HL-60 (cell line): Measurements from ENCODE around the gene PNPO.

Experiments
- DNase-seq, 2 experiments: peaks; one replicate each; pipeline ENCODE4 v3.0.0-alpha.2; 2010 to 2020; ENCODE audit warnings: low read depth in 1 of 2, low spot score in 1 of 2
- H3K27ac ChIP-seq: fragments of 250-450 bp; sonication (Bioruptor Pico); replicated peaks from 2 replicates; pipeline ENCODE4 v1.5.1; 2020; ENCODE audit warnings: mild to moderate bottlenecking, moderate library complexity
- H3K27me3 ChIP-seq: fragments of 250-450 bp; sonication (Bioruptor Pico); 2 replicates; pipeline ENCODE4 v1.5.1; 2021; ENCODE audit warnings: mild to moderate bottlenecking, moderate library complexity; ENCODE audit not compliant: insufficient read depth, poor library complexity, severe bottlenecking
- H3K4me3 ChIP-seq: replicated peaks from 2 replicates; pipeline ENCODE4 v1.5.1; 2011; ENCODE audit warnings: mild to moderate bottlenecking, control low read depth, low read length; ENCODE audit not compliant: insufficient read depth
- CTCF ChIP-seq: IDR thresholded peaks from one replicate; pipeline ENCODE4 v1.5.1; 2011; ENCODE audit warnings: low read length, control low read depth, inconsistent platforms; ENCODE audit not compliant: insufficient read depth
- GABPA ChIP-seq: IDR thresholded peaks from 2 replicates; pipeline ENCODE4 v1.6.1; 2012; ENCODE audit warnings: low read depth
- POLR2AphosphoS5 ChIP-seq: IDR thresholded peaks from 2 replicates; pipeline ENCODE4 v1.6.1; 2012; ENCODE audit warnings: low read depth
- REST ChIP-seq: IDR thresholded peaks from 2 replicates; pipeline ENCODE4 v1.6.1; 2012; ENCODE audit warnings: low read depth; ENCODE audit not compliant: insufficient replicate concordance
- SPI1 ChIP-seq: IDR thresholded peaks from 2 replicates; pipeline ENCODE4 v1.6.1; 2012; ENCODE audit warnings: low read depth, mild to moderate bottlenecking, borderline replicate concordance

The PNPO gene

GRCh38 chr17:47946929-47947397 is 5.6 kb downstream of the PNPO start:
- no peaks in the 10 kb centered on the region for H3K27me3 ChIP-seq
- H3K4me3 ChIP-seq: no peak overlapping the region
- TF ChIP-seq SPI1: no peak
- no peak for TF ChIP-seq REST
- no peak for TF ChIP-seq POLR2AphosphoS5
- TF ChIP-seq CTCF: peak; percentile 87
- TF ChIP-seq GABPA: 0 out of 2 replicates have a peak, but pooled peaks have one; percentile 8
- peak; percentile 67 to 73 for DNase-seq
- no peak overlapping the region for H3K27ac ChIP-seq

- DNase-seq: no peak
- no peak overlapping the region for H3K27ac ChIP-seq
Measured at GRCh38 chr17:47948706-47949196, 7.4 kb downstream of the PNPO start.

GRCh38 chr17:47949197-47949759 is 7.9 kb downstream of the PNPO start:
- H3K27ac ChIP-seq: no peak overlapping the region
- TF ChIP-seq CTCF: peak; percentile 41
- TF ChIP-seq SPI1: no peak
- DNase-seq: peak; percentile 63 to 84
- H3K4me3 ChIP-seq: no peak overlapping the region
- H3K27me3 ChIP-seq: no peaks in the 10 kb centered on the region

More at GRCh38 chr17:47948706-47949196, 7.4 kb downstream of the PNPO start:
- H3K4me3 ChIP-seq: no peak overlapping the region
- TF ChIP-seq POLR2AphosphoS5 (no peak), CTCF (no peak), SPI1 (no peak)
- no peaks in the 10 kb centered on the region for H3K27me3 ChIP-seq

- TF ChIP-seq POLR2AphosphoS5: no peak
- TF ChIP-seq SPI1: peak; percentile 8; the same call in 1 of the 2 replicates
- Histone ChIP-seq H3K4me3 (no peak overlapping the region), H3K27ac (no peak overlapping the region), H3K27me3 (no peaks in the 10 kb centered on the region)
- peak in 1 of 2 experiments; percentile 47 for DNase-seq
Measured at GRCh38 chr17:47949946-47950345, 8.6 kb downstream of the PNPO start.

GRCh38 chr17:47950448-47950847 is 9.1 kb downstream of the PNPO start:
- DNase-seq: no peak
- H3K27me3 ChIP-seq: no peaks in the 10 kb centered on the region
- H3K27ac ChIP-seq: no peak overlapping the region
- no peak for TF ChIP-seq SPI1
- no peak for TF ChIP-seq CTCF
- no peak for TF ChIP-seq GABPA
- TF ChIP-seq POLR2AphosphoS5: no peak
- TF ChIP-seq REST: no peak
- H3K4me3 ChIP-seq: no peak overlapping the region
